ENCODE measurements around the gene DUSP16. TPM values are rescaled to one million over a fixed set of nuclear protein-coding genes. Genes with fewer than 3 reads are reported as not detected.
A peak's percentile ranks its signal among the peaks of the same experiment; 100 is the strongest.
"Not testable (repeated sequence)": the region's sequence is repeated elsewhere in the genome, so short reads cannot be mapped to it uniquely, and the experiment has no call there.

Gene DUSP16
- polyA plus RNA-seq, 2 of the 4 experiments (the other 2 are of a cell fraction) = 18.2 to 34.7 TPM

DNA sequence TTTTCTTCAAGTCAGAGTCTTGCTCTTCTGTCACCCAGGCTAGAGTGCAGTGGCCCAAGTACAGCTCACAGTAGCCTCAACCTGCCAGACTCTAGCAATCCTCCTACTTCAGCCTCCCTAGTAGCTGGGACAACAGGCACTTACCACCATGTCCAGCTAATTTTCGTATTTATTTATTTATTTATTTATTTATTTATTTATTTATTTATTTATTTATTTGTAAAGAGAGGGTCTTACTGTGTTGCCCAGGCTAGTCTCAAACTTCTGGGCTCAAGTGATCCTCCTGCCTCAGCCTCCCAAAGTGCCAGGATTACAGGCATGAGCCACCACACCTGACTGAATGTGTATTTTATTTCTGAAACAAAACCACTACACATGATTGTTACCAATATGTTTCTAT is 18.1 kb upstream of the DUSP16 start:
- peaks cover 47% of the 10 kb centered on the region for H3K4me1 ChIP-seq
- H3K4me2 ChIP-seq; FAIRE-seq; ATAC-seq; H3K9me3 ChIP-seq; DNase-seq (ENCODE audit: low read depth in 1 of 2, low spot score in 1 of 2); H3K4me3 ChIP-seq; POLR2A ChIA-PET: not testable (repeated sequence)
- peak overlapping the region; percentile 89 to 92; a peak in 5 of 6 replicates for H3K27ac ChIP-seq
- TF ChIP-seq ZC3H11A (IDR thresholded peaks at IDR 0.05) = peak; percentile 98
- 70% methylated on average over 1 of the region's 1 CpG for WGBS (ENCODE audit: missing lambda C conversion rate)
- CTCF ChIA-PET = interaction anchor here (0.6 to 2.7 kb wide), 2 partner anchors 9 to 17 kb away, joined by 4 to 15 read pairs; partner anchors contain the start of gene DUSP16

DNA sequence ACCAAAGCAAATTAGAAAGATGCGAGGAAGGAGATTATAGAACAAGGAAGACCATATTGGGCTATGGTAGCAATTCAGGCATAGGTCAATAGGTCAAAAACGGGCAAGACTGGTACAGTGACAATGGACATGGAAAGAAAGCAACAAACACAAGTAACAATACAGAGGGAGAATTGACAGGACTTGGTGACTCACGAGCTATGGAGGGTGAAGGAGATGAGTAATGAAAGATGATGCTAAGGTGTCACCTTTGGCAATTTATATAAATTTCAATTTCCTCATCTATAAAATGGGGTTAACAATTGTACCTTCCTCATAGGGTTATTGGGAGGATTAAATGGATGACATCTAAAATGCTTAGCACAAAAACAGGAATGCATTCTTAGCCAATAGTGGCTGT is 15.1 kb upstream of the DUSP16 start:
- DNase-seq (ENCODE audit: low read depth in 1 of 2, low spot score in 1 of 2) (no peak), FAIRE-seq (no peak), ATAC-seq (no peak)
- peak overlapping the region in 1 of 2 experiments; percentile 33; a peak in 3 of 6 replicates for H3K27ac ChIP-seq
- TF ChIP-seq EHMT2 (IDR thresholded peaks at IDR 0.05; ENCODE audit: low read depth) (no peak), FOSL2 (IDR thresholded peaks at IDR 0.05) (no peak), FOSL2 (CRISPR knock-in tag; IDR thresholded peaks at IDR 0.05) (peak; percentile 61), MAZ (IDR thresholded peaks at IDR 0.05; ENCODE audit: borderline replicate concordance, low read depth, low read length) (no peak), POLR2AphosphoS2 (conservative IDR thresholded peaks at IDR 0.05; ENCODE audit: low read length) (no peak)
- WGBS (ENCODE audit: missing lambda C conversion rate) = 51% methylated on average over 3 of the region's 3 CpGs
- no peak overlapping the region for H3K4me2 ChIP-seq
- ChIA-PET POLR2A (no interaction called here), CTCF (interaction anchor here (1.1 to 1.2 kb wide), 2 partner anchors 13 to 15 kb away, joined by 3 to 4 read pairs; partner anchors contain the start of gene DUSP16)
- H3K4me1 ChIP-seq = peaks cover 18% of the 10 kb centered on the region
- H3K4me3 ChIP-seq = no peak overlapping the region
- H3K9me3 ChIP-seq = no peaks in the 10 kb centered on the region

DNA sequence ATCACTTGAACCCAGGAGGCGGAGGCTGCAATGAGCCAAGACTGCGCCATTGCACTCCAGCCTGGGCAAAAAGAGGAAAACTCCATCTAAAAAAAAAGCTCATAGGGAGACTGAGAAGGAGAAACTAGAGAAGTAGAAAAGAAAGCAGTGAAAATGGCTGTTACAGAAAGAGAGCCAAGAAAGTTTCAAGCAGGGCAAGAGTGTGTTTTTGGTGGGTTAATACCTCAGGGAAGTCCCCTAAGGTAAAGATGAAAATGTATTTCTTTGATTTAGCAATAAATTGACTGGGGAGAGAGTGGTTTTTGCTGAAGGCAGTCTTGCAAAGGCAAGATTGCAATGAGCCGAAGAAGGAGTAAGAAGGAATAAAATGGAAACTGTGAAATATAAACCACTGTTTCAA is 10.0 kb upstream of the DUSP16 start:
- H3K9me3 ChIP-seq = no peaks in the 10 kb centered on the region
- POLR2A ChIA-PET = no interaction called here
- CTCF ChIA-PET = interaction anchor here (0.6 to 2.9 kb wide), 3 partner anchors 9 to 83 kb away, joined by 3 to 29 read pairs (median 3); partner anchors contain the start of gene DUSP16
- TF ChIP-seq HOXB5 (CRISPR knock-in tag; IDR thresholded peaks at IDR 0.05) (no peak), NR3C1 (IDR thresholded peaks at IDR 0.05) (no peak), ZC3H11A (IDR thresholded peaks at IDR 0.05) (no peak), ZFP36 (IDR thresholded peaks at IDR 0.05; ENCODE audit: borderline replicate concordance, partially characterized antibody) (no peak), FOSB (CRISPR knock-in tag; IDR thresholded peaks at IDR 0.05) (no peak)
- TF ChIP-seq, protein P1, sequence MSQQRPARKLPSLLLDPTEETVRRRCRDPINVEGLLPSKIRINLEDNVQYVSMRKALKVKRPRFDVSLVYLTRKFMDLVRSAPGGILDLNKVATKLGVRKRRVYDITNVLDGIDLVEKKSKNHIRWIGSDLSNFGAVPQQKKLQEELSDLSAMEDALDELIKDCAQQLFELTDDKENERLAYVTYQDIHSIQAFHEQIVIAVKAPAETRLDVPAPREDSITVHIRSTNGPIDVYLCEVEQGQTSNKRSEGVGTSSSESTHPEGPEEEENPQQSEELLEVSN (IDR thresholded peaks at IDR 0.05; ENCODE audit: borderline replicate concordance, low read depth) = no peak
- H3K4me3 ChIP-seq = no peak overlapping the region
- no peak overlapping the region for H3K4me2 ChIP-seq
- no peak for ATAC-seq
- H3K27ac ChIP-seq = peak overlapping the region; percentile 12 to 18; a peak in 1 of 6 replicates
- peaks cover 7% of the 10 kb centered on the region; the same call in 2 of the 3 replicates for H3K4me1 ChIP-seq
- 89% methylated on average over 3 of the region's 3 CpGs for WGBS (ENCODE audit: missing lambda C conversion rate)
- no peak for FAIRE-seq
- DNase-seq (ENCODE audit: low read depth in 1 of 2, low spot score in 1 of 2) = no peak

DNA sequence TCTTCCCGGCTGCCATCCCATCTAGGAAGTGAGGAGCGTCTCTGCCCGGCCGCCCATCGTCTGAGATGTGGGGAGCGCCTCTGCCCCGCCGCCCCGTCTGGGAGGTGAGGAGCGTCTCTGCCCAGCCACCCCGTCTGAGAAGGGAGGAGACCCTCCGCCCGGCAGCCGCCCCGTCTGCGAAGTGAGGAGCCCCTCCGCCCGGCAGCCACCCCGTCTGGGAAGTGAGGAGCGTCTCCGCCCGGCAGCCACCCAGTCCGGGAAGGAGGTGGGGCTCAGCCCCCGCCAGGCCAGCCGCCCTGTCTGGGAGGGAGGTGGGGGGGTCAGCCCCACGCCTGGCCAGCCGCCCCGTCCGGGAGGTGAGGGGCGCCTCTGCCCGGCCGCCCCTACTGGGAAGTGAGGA is 3.3 kb upstream of the DUSP16 start:
- H3K4me3 ChIP-seq; FAIRE-seq; ATAC-seq; H3K27ac ChIP-seq; H3K4me2 ChIP-seq; CTCF ChIA-PET; POLR2A ChIA-PET; H3K9me3 ChIP-seq; DNase-seq (ENCODE audit: low read depth in 1 of 2, low spot score in 1 of 2): not testable (repeated sequence)
- peaks cover 19% of the 10 kb centered on the region for H3K4me1 ChIP-seq
- no CpG with 5 or more reads among the region's 32 CpGs for WGBS (ENCODE audit: missing lambda C conversion rate)

DNA sequence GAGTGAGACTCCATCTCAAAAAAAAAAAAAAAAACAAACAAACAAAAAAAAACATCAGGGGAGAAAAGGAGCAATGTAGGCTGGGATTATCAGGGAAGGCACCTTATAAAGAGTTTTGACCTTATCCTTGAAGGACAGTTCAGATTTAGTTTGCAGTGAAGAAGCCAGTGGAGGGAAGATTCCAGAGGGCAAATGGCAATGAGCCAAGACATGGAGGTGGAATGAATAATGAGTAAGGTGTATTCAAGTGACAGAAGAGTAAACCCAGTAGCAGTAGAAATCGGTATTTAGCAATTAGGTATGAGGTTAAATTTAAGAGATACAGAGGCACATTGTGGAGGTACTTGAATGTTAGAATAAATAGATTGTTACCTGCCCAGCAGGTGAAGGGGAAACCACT is 2.2 kb upstream of the DUSP16 start:
- ATAC-seq (no peak), DNase-seq (ENCODE audit: low read depth in 1 of 2, low spot score in 1 of 2) (no peak), FAIRE-seq (no peak)
- ChIA-PET POLR2A (interaction anchor here (1.3 kb wide), 1 partner anchor 47 kb away, joined by 3 read pairs; the partner anchor contains the start of gene CREBL2), CTCF (interaction anchor here (0.9 to 3.2 kb wide), 18 partner anchors 8 to 188 kb away, joined by 3 to 38 read pairs (median 5); no protein-coding TSS in a partner anchor)
- Histone ChIP-seq H3K4me1 (peaks cover 21% of the 10 kb centered on the region), H3K4me3 (no peak overlapping the region), H3K27ac (peak overlapping the region in 1 of 2 experiments; percentile 98; a peak in 2 of 6 replicates), H3K9me3 (peaks cover 2% of the 10 kb centered on the region; the same call in 1 of the 3 replicates), H3K4me2 (no peak overlapping the region)
- WGBS (ENCODE audit: missing lambda C conversion rate) = 56% methylated on average over 1 of the region's 1 CpG
- TF ChIP-seq EHF (CRISPR knock-in tag; IDR thresholded peaks at IDR 0.05) (no peak), CBX2 (IDR thresholded peaks at IDR 0.05; ENCODE audit: borderline replicate concordance, low read depth) (no peak), MAZ (IDR thresholded peaks at IDR 0.05; ENCODE audit: borderline replicate concordance, low read depth, low read length) (no peak), SREBF2 (IDR thresholded peaks at IDR 0.05) (no peak), NFE2L2 (conservative IDR thresholded peaks at IDR 0.05; ENCODE audit: low read length) (no peak), RFX5 (IDR thresholded peaks at IDR 0.05) (no peak), POLR2AphosphoS2 (conservative IDR thresholded peaks at IDR 0.05; ENCODE audit: low read length) (no peak), MYC (IDR thresholded peaks at IDR 0.05; ENCODE audit: borderline replicate concordance, low read length) (no peak)

Measured in A549 (cell line).